ENCODE results near the gene CIITA.
"Not testable (repeated sequence)": the region's sequence is repeated elsewhere in the genome, so short reads cannot be mapped to it uniquely, and the experiment has no call there.

The CIITA gene

GRCh38 chr16:10876799-10877341 is at the start of gene CIITA:
CIITA (plus strand) TSS chr16:10877202; CDS start chr16:10877331, 129 bp downstream.
- peak in 1 of 2 donors; percentile 65 for DNase-seq (ENCODE audit: extremely low read depth in 1 of 2, low read depth in 1 of 2)

GRCh38 chr16:10827691-10828341 is 49.2 kb upstream of the CIITA start:
- no peak for DNase-seq (ENCODE audit: extremely low read depth in 1 of 2, low read depth in 1 of 2)

GRCh38 chr16:10828851-10829366 is 48.1 kb upstream of the CIITA start:
- DNase-seq (ENCODE audit: extremely low read depth in 1 of 2, low read depth in 1 of 2), result no peak

GRCh38 chr16:10829390-10830098 is 47.5 kb upstream of the CIITA start:
- not testable (repeated sequence) for DNase-seq (ENCODE audit: extremely low read depth in 1 of 2, low read depth in 1 of 2)

GRCh38 chr16:10830240-10830639 is 46.8 kb upstream of the CIITA start:
- DNase-seq (ENCODE audit: extremely low read depth in 1 of 2, low read depth in 1 of 2), result not testable (repeated sequence)

GRCh38 chr16:10831894-10832886 is 44.8 kb upstream of the CIITA start:
- no peak for DNase-seq (ENCODE audit: extremely low read depth in 1 of 2, low read depth in 1 of 2)

GRCh38 chr16:10833271-10833670 is 43.7 kb upstream of the CIITA start:
- DNase-seq (ENCODE audit: extremely low read depth in 1 of 2, low read depth in 1 of 2), result no peak

GRCh38 chr16:10834130-10834529 is 42.9 kb upstream of the CIITA start:
- no peak for DNase-seq (ENCODE audit: extremely low read depth in 1 of 2, low read depth in 1 of 2)

GRCh38 chr16:10834766-10835165 is 42.2 kb upstream of the CIITA start:
- no peak for DNase-seq (ENCODE audit: extremely low read depth in 1 of 2, low read depth in 1 of 2)

- peak; percentile 24 to 32 for DNase-seq (ENCODE audit: extremely low read depth in 1 of 2, low read depth in 1 of 2)
Measured at GRCh38 chr16:10835281-10835931, 41.6 kb upstream of the CIITA start.

GRCh38 chr16:10836174-10836853 is 40.7 kb upstream of the CIITA start:
- no peak for DNase-seq (ENCODE audit: extremely low read depth in 1 of 2, low read depth in 1 of 2)

GRCh38 chr16:10838621-10839278 is 38.3 kb upstream of the CIITA start:
- no peak for DNase-seq (ENCODE audit: extremely low read depth in 1 of 2, low read depth in 1 of 2)

GRCh38 chr16:10839279-10839666 is 37.7 kb upstream of the CIITA start:
- no peak for DNase-seq (ENCODE audit: extremely low read depth in 1 of 2, low read depth in 1 of 2)

GRCh38 chr16:10840703-10841102 is 36.3 kb upstream of the CIITA start:
- DNase-seq (ENCODE audit: extremely low read depth in 1 of 2, low read depth in 1 of 2), result no peak

- DNase-seq (ENCODE audit: extremely low read depth in 1 of 2, low read depth in 1 of 2), result no peak
Measured at GRCh38 chr16:10846213-10846998, 30.6 kb upstream of the CIITA start.

GRCh38 chr16:10847176-10847575 is 29.8 kb upstream of the CIITA start:
- DNase-seq (ENCODE audit: extremely low read depth in 1 of 2, low read depth in 1 of 2), result no peak

GRCh38 chr16:10849736-10850477 is 27.1 kb upstream of the CIITA start:
- no peak for DNase-seq (ENCODE audit: extremely low read depth in 1 of 2, low read depth in 1 of 2)

- DNase-seq (ENCODE audit: extremely low read depth in 1 of 2, low read depth in 1 of 2), result no peak
Measured at GRCh38 chr16:10850478-10850850, 26.5 kb upstream of the CIITA start.
